Rectal smooth muscle tissue (tissue), 1 donor: ENCODE results near the gene OTOP2.
"Not testable (repeated sequence)": the region's sequence is repeated elsewhere in the genome, so short reads cannot be mapped to it uniquely, and the experiment has no call there.

Source experiments
- H3K27ac ChIP-seq: one replicate; pipeline ENCODE4 v1.7.0; 2013; ENCODE audit warnings: low read depth, low read length, inconsistent platforms
- H3K27me3 ChIP-seq: one replicate; pipeline ENCODE4 v1.7.0; 2013; ENCODE audit warnings: low read length; ENCODE audit not compliant: control insufficient read depth, insufficient read depth
- H3K36me3 ChIP-seq: one replicate; pipeline ENCODE4 v1.7.0; 2013; ENCODE audit warnings: low read length; ENCODE audit not compliant: control insufficient read depth, insufficient read depth
- H3K4me1 ChIP-seq: one replicate; pipeline ENCODE4 v1.7.0; 2013; ENCODE audit warnings: low read length; ENCODE audit not compliant: control insufficient read depth, insufficient read depth
- H3K4me3 ChIP-seq: one replicate; pipeline ENCODE4 v1.7.0; 2013; ENCODE audit warnings: low read length
- H3K9ac ChIP-seq: one replicate; pipeline ENCODE4 v1.7.0; 2013; ENCODE audit warnings: low read length

OTOP2 gene

DNA sequence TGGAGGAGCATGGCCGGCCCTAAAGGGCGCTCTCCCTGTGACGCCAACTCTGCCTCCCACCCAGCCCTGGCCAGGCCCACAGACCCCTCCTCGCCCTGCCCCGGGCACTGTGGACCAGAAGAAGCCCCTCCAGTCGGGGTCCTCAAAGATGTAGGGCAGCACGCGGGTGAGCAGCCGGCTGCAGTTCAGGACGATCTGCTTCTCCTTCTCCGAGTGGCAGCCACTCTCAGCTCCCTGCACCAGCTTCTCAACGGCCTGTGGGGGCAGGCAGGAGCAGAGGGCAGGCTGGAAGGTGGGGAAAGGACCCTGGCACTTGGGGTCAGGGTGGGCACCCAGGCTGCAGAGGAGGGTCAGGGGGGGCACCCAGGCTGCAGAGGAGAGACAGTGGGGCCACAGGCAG, 39.6 kb downstream of the OTOP2 start:
- no peak overlapping the region for H3K27ac ChIP-seq
- no peaks in the 10 kb centered on the region for H3K4me1 ChIP-seq
- no peak overlapping the region for H3K4me3 ChIP-seq
- H3K9ac ChIP-seq = no peak overlapping the region
- H3K27me3 ChIP-seq = no peaks in the 10 kb centered on the region
- no peaks in the 10 kb centered on the region for H3K36me3 ChIP-seq

DNA sequence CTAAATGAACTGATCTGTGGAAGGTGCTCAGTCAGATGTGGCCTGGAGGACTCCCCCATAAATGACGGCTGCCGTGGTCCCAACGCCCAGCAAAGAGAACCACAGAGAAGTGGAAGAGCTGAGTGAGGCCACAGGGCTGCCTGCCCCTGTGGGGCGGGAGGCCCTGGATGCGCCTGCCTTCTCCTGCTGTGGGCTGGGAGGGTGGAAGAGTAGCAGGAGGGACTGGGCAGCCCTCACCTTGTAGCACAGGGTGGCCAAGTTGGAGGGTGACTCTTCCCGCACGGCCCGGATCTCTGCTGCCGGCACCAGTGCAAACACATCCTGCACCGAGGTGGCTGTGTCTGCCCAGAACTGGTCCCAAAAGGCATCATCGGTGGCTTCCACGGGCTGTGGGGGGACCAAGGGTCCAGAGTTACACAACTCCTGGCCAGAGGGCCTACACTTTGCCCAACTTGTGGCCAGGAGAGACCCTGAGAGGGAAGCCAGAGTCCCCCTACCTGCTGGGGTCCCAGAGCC, 40.2 kb downstream of the OTOP2 start:
- no peaks in the 10 kb centered on the region for H3K27me3 ChIP-seq
- H3K9ac ChIP-seq = no peak overlapping the region
- H3K36me3 ChIP-seq = no peaks in the 10 kb centered on the region
- H3K4me1 ChIP-seq = no peaks in the 10 kb centered on the region
- H3K4me3 ChIP-seq = no peak overlapping the region
- H3K27ac ChIP-seq = no peak overlapping the region

DNA sequence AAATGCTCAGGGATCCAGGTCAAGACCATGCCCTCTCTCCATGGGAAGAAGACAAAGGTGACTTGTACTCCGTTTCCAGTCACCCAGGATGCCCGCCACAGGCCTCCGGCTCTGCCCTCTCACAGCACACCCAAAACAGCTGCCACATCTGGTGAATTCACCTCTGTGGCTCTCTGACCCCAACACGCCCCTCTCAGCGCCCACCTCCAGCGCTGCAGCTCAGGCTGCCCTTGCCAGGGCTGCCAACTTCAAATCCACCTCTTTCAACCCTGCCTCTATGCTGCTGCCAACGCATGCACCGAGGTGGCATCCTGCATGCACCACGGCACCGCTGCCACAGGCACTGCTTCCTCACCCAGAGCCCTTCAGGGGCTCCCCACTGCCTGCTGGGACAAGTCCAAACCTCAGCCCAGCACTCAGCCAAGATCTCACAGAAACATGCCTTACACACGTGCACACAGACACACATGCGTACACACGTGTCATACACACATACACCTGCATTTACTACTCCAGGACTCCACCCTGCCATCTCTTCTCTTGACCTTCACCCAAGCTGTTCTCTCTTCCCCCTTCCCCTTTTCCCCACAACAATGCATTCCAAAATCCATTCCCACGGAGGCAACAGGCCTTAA, 41.0 kb downstream of the OTOP2 start:
- Histone ChIP-seq H3K36me3 (no peaks in the 10 kb centered on the region), H3K27me3 (no peaks in the 10 kb centered on the region), H3K4me1 (no peaks in the 10 kb centered on the region), H3K9ac (no peak overlapping the region), H3K27ac (no peak overlapping the region), H3K4me3 (no peak overlapping the region)

DNA sequence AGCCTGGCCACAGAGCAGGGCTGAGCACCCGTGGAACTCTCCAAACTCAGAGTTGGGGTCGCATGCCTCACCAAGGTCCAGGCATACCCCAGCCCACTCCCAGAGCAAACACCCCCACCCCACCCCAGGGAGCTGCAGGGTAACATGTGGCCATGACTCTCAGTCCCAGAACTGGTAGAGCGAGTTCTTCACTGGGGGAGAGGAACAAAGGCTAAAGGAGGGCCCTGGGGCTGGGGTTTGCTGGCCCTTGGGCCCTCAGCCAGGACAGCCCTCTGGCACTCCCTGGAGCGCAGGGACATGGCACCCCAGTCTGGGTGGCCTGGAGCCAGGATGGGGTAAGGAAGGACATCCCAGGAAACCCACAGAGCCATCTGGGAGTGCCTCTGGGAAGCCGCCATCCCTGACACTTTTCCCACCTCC, 44.3 kb downstream of the OTOP2 start:
- no peaks in the 10 kb centered on the region for H3K36me3 ChIP-seq
- H3K27ac ChIP-seq = no peak overlapping the region
- H3K4me1 ChIP-seq = no peaks in the 10 kb centered on the region
- H3K27me3 ChIP-seq = peaks cover 10% of the 10 kb centered on the region
- H3K9ac ChIP-seq = no peak overlapping the region
- H3K4me3 ChIP-seq = no peak overlapping the region

DNA sequence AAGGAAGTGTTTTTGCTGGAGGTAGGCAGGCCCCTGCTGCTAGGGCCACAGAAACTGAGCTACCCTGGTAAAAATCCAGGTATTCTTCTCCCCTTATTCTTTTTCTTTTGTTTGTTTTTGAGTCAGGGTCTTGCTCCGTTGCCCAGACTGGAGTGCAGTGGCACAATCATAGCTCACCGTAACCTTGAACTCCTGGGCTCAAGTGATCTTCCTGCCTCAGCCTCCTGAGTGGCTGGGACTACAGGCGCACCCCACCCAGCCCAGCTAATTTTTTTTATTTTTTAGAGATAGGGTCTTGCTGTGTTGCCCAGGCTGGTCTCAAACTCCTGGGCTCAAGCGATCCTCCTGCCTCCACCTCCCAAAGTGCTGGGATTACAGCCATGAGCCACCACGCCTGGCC, 45.4 kb downstream of the OTOP2 start:
- not testable (repeated sequence) for H3K27ac ChIP-seq

DNA sequence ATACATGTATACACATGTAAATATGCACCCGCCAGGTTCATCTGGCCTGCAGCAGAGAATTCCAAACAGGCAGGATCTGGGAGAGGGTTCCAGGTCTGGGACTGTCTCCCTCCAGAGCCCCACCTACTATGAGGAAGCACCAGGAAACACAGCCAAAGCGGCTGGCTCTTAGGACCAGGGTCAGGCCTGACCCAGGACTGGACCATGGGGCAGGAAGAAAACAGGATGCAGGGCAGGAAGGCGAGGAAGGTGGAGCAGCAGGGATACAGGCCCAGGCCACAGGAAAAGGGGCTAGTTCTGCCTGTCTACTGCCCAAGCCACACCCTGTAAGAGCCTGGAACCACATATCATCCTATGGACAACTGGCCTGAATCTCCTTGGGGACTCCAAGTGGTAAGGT, 46.3 kb downstream of the OTOP2 start:
- Histone ChIP-seq H3K27ac (no peak overlapping the region), H3K36me3 (no peaks in the 10 kb centered on the region), H3K9ac (no peak overlapping the region), H3K4me3 (no peak overlapping the region), H3K4me1 (no peaks in the 10 kb centered on the region), H3K27me3 (peaks cover 13% of the 10 kb centered on the region)

More for the DNA sequence above, 45.4 kb downstream of the OTOP2 start:
- not testable (repeated sequence) for H3K9ac ChIP-seq, H3K4me3 ChIP-seq, H3K4me1 ChIP-seq, H3K36me3 ChIP-seq
- peaks cover 11% of the 10 kb centered on the region for H3K27me3 ChIP-seq

DNA sequence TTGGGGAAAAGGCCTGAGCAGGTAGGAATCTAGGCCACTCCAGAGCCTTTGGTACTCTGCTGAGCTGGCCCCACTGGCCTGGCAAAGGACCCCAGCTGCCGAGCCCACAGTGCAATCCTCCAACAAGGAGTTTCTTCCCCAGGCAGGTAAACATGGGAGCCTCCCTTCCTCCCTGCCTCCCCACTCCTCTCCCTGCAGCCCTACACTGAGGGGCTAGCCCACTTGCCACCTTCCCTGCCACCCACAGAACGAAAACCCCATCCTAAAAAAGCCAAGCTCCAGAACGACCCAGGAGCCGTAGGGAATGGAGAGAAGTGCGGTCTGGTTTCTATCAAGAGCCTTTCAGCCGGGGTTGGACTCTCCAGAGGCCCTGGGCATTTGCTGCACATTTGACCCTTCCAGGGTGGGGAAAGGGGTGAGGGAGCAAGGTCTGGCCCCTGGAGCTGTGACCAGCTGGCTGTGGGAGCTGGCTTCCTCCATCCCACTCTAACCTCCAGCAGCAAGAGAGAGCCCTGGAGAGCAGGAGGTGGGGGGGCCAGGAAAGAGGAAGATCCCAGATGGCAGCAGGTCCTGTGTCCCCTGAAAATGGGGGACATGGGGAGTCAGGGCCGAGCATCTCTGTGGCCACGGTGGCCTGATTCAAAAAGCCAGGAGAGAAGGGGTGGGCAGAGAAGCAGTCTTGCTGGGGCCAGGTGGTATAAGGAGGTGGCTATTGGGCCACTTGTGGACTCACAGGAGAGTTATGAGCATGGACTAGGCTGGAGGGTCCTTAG, 47.2 kb downstream of the OTOP2 start:
- Histone ChIP-seq H3K4me1 (no peaks in the 10 kb centered on the region), H3K36me3 (no peaks in the 10 kb centered on the region), H3K9ac (no peak overlapping the region), H3K27ac (no peak overlapping the region), H3K27me3 (peaks cover 13% of the 10 kb centered on the region), H3K4me3 (peak overlapping the region; percentile 57)

DNA sequence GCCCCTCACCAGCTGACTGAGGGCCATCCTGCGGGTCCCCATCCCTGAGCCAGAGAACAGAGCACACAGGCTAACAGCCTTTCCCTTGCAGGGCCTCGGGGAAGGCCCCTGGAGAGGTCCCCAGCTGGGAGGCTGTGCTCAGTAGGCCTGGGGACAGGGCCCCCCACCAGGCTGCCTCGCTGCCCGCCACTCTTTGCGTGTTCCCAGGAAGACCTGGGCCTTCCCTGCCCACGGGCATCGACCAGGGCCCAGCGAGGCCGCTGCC, 47.7 kb downstream of the OTOP2 start:
- no peak overlapping the region for H3K9ac ChIP-seq
- H3K27ac ChIP-seq = no peak overlapping the region
- H3K36me3 ChIP-seq = no peaks in the 10 kb centered on the region
- H3K4me1 ChIP-seq = no peaks in the 10 kb centered on the region
- peak overlapping the region; percentile 57 for H3K4me3 ChIP-seq
- peaks cover 13% of the 10 kb centered on the region for H3K27me3 ChIP-seq

DNA sequence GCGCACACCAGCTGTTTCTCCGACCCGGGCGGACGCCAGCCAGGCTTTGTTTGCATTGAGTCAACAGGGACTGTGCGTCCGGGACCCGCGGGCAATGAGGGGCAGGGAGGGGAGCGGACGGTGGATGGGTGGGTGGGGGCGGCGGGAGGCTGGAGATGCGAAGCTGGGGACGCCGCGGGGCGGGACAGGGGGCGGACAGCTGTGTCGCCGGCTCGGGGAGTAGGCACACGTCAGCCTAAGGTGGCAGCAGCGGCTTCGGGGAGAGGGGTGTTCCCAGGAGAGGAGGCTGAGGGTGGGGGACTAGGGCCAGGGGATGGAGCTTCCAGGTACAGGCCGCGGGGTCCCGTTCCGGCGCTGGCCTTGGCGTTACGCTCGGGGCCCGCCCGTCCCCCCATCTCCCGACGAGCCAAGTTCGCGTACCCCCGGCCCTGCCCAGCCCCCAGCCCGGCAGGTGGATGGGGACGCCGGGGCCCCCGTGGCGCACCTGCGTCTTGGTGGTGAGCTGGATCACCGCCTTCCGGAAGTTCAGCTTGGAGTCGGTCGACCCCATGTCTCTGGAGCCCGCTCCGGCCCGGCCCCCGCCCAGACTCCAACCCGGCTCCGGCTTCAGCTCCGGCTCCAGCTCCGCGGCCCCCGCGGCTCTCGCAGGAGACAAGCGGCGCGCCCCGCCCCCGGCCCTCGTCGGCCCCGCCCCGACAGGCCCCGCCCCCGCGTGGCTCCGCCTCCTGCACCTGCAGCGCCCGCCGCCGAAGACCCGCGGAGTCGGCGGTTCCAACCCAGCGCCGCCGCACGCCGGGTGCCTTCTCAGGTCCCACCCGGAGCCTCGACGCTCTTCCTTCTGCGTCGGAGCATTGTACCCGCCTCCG, 48.3 kb downstream of the OTOP2 start, which contains the start of gene HID1:
Gene HID1, minus strand, starts transcription at position 653 of the 866 bp plus-strand sequence. Its CDS starts 103 bp downstream, at position 550.
- Histone ChIP-seq H3K9ac (no peak within 1 kb of the TSS), H3K27ac (no peak within 1 kb of the TSS), H3K4me1 (no peaks in the 10 kb centered on the region), H3K36me3 (no peaks in the 10 kb centered on the region), H3K4me3 (peak within 1 kb of the TSS; percentile 59), H3K27me3 (peaks cover 13% of the 10 kb centered on the region)

DNA sequence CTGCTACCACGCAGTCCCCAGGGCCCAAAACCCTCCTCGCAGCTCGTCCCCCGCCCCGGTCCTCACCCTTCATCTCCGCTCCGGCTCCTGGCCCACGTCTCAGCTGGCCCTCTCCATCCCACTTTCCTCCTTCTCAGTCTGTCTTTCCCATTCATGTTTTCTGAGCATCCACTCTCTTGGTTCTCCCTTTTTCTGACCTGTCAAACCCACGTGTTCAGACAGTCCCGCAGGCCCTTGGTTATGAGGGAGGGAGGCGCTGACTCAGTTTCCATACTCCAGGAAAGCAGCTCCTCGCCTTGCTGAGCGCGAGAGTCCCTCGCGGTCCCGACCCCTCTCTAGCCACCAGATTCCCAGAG, 48.9 kb downstream of the OTOP2 start:
- Histone ChIP-seq H3K27ac (no peak overlapping the region), H3K4me3 (peak overlapping the region; percentile 54)

DNA sequence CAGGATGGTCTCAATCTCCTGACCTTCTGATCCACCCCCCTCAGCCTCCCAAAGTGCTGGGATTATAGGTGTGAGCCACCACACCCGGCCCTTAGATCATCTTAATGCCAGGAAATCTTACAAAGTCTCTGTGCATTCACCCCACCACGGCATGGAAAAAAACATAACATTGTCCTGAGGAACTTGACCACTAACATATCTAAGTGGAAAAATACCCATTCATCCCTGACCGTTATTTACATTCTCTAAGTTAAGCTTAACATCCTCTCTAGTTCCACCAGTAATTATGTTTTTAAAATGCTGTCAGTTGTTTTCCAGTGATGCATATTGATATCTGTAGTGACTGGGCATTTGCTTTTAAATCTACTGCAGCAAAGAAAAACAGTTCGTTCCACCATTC, 51.9 kb downstream of the OTOP2 start:
- H3K36me3 ChIP-seq = no peaks in the 10 kb centered on the region
- no peak overlapping the region for H3K4me3 ChIP-seq
- no peak overlapping the region for H3K27ac ChIP-seq
- H3K27me3 ChIP-seq = peaks cover 12% of the 10 kb centered on the region
- no peaks in the 10 kb centered on the region for H3K4me1 ChIP-seq
- H3K9ac ChIP-seq = no peak overlapping the region

More for the DNA sequence above, 48.9 kb downstream of the OTOP2 start:
- no peak overlapping the region for H3K9ac ChIP-seq
- no peaks in the 10 kb centered on the region for H3K36me3 ChIP-seq
- H3K4me1 ChIP-seq = no peaks in the 10 kb centered on the region
- H3K27me3 ChIP-seq = peaks cover 13% of the 10 kb centered on the region

DNA sequence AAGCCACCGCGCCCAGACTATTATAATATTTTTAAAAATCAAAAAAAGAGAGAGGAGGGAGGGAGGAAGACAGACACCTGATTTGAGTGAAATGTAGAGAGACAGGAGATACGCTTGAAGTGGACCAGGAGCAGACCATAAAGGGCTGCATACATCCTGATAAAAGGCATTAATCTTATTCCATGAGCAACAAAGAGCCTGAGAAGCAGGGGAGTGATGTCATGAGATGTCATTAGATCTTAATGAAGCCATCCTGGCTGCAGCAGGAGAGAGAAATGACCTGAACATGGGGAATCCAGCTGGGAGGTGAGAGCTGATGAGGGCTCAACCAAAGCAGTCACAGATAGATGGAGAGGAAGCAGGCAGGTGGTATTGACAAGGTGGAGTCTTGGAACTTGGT, 53.7 kb downstream of the OTOP2 start:
- Histone ChIP-seq H3K27ac (no peak overlapping the region), H3K4me3 (no peak overlapping the region), H3K9ac (no peak overlapping the region), H3K4me1 (peaks cover 6% of the 10 kb centered on the region), H3K36me3 (no peaks in the 10 kb centered on the region), H3K27me3 (peaks cover 3% of the 10 kb centered on the region)
